OCI-LY7 (cell line): ENCODE measurements around the gene GPC1. TPM values are rescaled to one million over a fixed set of nuclear protein-coding genes. Genes with fewer than 3 reads are reported as not detected.

Source experiments
- BruUV-seq: library from RNA; stranded (reverse); fragments of 400-500 nt; replicated peaks from 2 replicates; lab custom pipeline; 2021; lab: Mats Ljungman, UMichigan
- CTCF ChIA-PET: fragments of 300-600 bp; sonication (Branson Sonifier 250); formaldehyde crosslinking; loops from one replicate; lab custom pipeline; 2022; ENCODE audit warnings: antibody characterized with exemption; ENCODE audit not compliant: unreplicated experiment; lab: Charles Lee
- POLR2A ChIA-PET: fragments of 300-600 bp; sonication (Branson Sonifier 250); formaldehyde crosslinking; loops from one replicate; lab custom pipeline; 2022; ENCODE audit warnings: antibody characterized with exemption; lab: Charles Lee
- DNase-seq: peaks from one replicate; pipeline ENCODE4 v3.0.0-alpha.2; 2015; ENCODE audit warnings: low spot score
- H2AFZ ChIP-seq: fragments of 200-600 bp; sonication (generic), shearing (Covaris generic); 2 replicates; pipeline ENCODE4 v1.6.1; 2014; ENCODE audit warnings: mild to moderate bottlenecking, antibody characterized with exemption, low read length, moderate library complexity
- H3K27ac ChIP-seq: fragments of 200-600 bp; sonication (generic); 2 replicates; pipeline ENCODE4 v1.5.1; 2014; ENCODE audit warnings: mixed run types, low read depth, mild to moderate bottlenecking, moderate library complexity, low read length, inconsistent platforms; ENCODE audit not compliant: poor library complexity, severe bottlenecking
- H3K36me3 ChIP-seq: fragments of 200-600 bp; sonication (generic); 2 replicates; pipeline ENCODE4 v1.6.1; 2014; ENCODE audit warnings: mild to moderate bottlenecking, antibody characterized with exemption, low read length, moderate library complexity, mixed read lengths; ENCODE audit not compliant: insufficient read depth
- H3K4me1 ChIP-seq: fragments of 200-600 bp; sonication (generic); 2 replicates; pipeline ENCODE4 v1.5.1; 2014; ENCODE audit warnings: mild to moderate bottlenecking, low read length; ENCODE audit not compliant: insufficient read depth, poor library complexity, severe bottlenecking
- H3K4me2 ChIP-seq: fragments of 200-600 bp; sonication (generic); 2 replicates; pipeline ENCODE4 v1.6.1; 2014; ENCODE audit warnings: mild to moderate bottlenecking, low read length
- H3K4me3 ChIP-seq: fragments of 200-600 bp; sonication (generic); 2 replicates; pipeline ENCODE4 v1.5.1; 2014; ENCODE audit warnings: mild to moderate bottlenecking, low read depth, low read length; ENCODE audit not compliant: poor library complexity, severe bottlenecking
- H3K79me2 ChIP-seq: fragments of 200-600 bp; sonication (generic); 2 replicates; pipeline ENCODE4 v1.6.1; 2016; ENCODE audit warnings: low read depth, mild to moderate bottlenecking, low read length, moderate library complexity, mixed read lengths; ENCODE audit not compliant: insufficient read depth
- H3K9me2 ChIP-seq: fragments of 200-600 bp; sonication (generic); 2 replicates; pipeline ENCODE4 v1.6.1; 2016; ENCODE audit warnings: mild to moderate bottlenecking, low read length, mixed read lengths; ENCODE audit not compliant: insufficient read depth
- H3K9me3 ChIP-seq: fragments of 200-600 bp; sonication (generic); 2 replicates; pipeline ENCODE4 v1.6.1; 2014; ENCODE audit warnings: mild to moderate bottlenecking, mixed run types, low read length, mixed read lengths
- H4K20me1 ChIP-seq: fragments of 200-600 bp; sonication (generic); 2 replicates; pipeline ENCODE4 v1.6.1; 2014; ENCODE audit warnings: mild to moderate bottlenecking, antibody characterized with exemption, low read length, moderate library complexity, mixed read lengths; ENCODE audit not compliant: insufficient read depth
- CTCF ChIP-seq: fragments of 200-600 bp; sonication (generic); conservative IDR thresholded peaks from 2 replicates; pipeline ENCODE4 v1.5.1; 2014; ENCODE audit warnings: mild to moderate bottlenecking, antibody characterized with exemption, low read length, moderate library complexity, mixed read lengths
- EZH2phosphoT487 ChIP-seq: fragments of 200-600 bp; sonication (generic); IDR thresholded peaks from 2 replicates; pipeline ENCODE4 v1.6.1; 2018; ENCODE audit warnings: low read depth, borderline replicate concordance, mild to moderate bottlenecking, mixed run types, antibody characterized with exemption, low read length, moderate library complexity, mixed read lengths
- intact Hi-C: fragments of 100-400 bp; cut with micrococcal nuclease; formaldehyde crosslinking; loops from one replicate; pipeline ENCODE4 v1.10.0; 2022; ENCODE audit not compliant: unreplicated experiment
- total RNA-seq, 2 experiments: library from RNA; depleted of rRNA in 1 of 2; stranded (reverse); fragments of >200 nt in 1 of 2; shearing (Covaris generic) in 1 of 2; gene quantifications; 2 replicates each; pipeline ENCODE4 v1.2.3, GENCODE V29; 2014 to 2022

The GPC1 gene
- total RNA-seq, 2 experiments from 2014 or later = 2.4 to 4.0 TPM

- DNase-seq = no peak
- ChIA-PET POLR2A (no interaction called here), CTCF (no interaction called here)
- no peak for TF ChIP-seq CTCF
- no peak for TF ChIP-seq EZH2phosphoT487
- Histone ChIP-seq H3K9me3 (no peaks in the 10 kb centered on the region), H3K27ac (no peak overlapping the region), H4K20me1 (no peaks in the 10 kb centered on the region), H3K79me2 (no peaks in the 10 kb centered on the region), H3K4me2 (no peak overlapping the region), H2AFZ (no peak overlapping the region), H3K36me3 (no peaks in the 10 kb centered on the region), H3K4me3 (no peak overlapping the region), H3K4me1 (no peaks in the 10 kb centered on the region), H3K9me2 (no peaks in the 10 kb centered on the region)
- intact Hi-C loops = no loop called here
- BruUV-seq = no TSS peak
Observed at GRCh38 chr2:240410808-240411207, 24.7 kb upstream of the GPC1 start.

GRCh38 chr2:240411261-240412160 is 24.0 kb upstream of the GPC1 start:
- no peaks in the 10 kb centered on the region for H3K79me2 ChIP-seq
- no TSS peak for BruUV-seq
- no peaks in the 10 kb centered on the region for H3K4me1 ChIP-seq
- H4K20me1 ChIP-seq = no peaks in the 10 kb centered on the region
- no peak for DNase-seq
- H3K4me3 ChIP-seq = no peak overlapping the region
- no peak overlapping the region for H3K4me2 ChIP-seq
- no peaks in the 10 kb centered on the region for H3K36me3 ChIP-seq
- intact Hi-C loops = no loop called here
- H3K9me2 ChIP-seq = no peaks in the 10 kb centered on the region
- ChIA-PET CTCF (interaction anchor here (0.6 kb wide), 2 partner anchors 53 to 662 kb away, joined by 3 to 5 read pairs; no protein-coding TSS in a partner anchor), POLR2A (no interaction called here)
- no peak overlapping the region for H3K27ac ChIP-seq
- TF ChIP-seq EZH2phosphoT487 = no peak
- no peak for TF ChIP-seq CTCF
- H3K9me3 ChIP-seq = no peaks in the 10 kb centered on the region
- no peak overlapping the region for H2AFZ ChIP-seq
